Retinal pigment epithelial cell (primary cell): ENCODE results near the gene TMEM131.

Experiments used
- DNase-seq: peaks from one replicate; pipeline ENCODE4 v3.0.0-alpha.2; 2010; ENCODE audit warnings: low read depth
- H3K4me3 ChIP-seq: 2 replicates; pipeline ENCODE4 v1.5.1; 2011; ENCODE audit warnings: mild to moderate bottlenecking, low read length, control low read depth, moderate library complexity
- TF ChIP-seq, protein P1 (sequence below): conservative IDR thresholded peaks from 2 replicates; pipeline ENCODE4 v1.5.1; 2011; ENCODE audit warnings: low read depth, low read length, control low read depth, inconsistent platforms

The TMEM131 gene

GRCh38 chr2:97798416-97798815, 197.3 kb downstream of the TMEM131 start:
- no peak for DNase-seq
- H3K4me3 ChIP-seq = no peak overlapping the region
- TF ChIP-seq, protein P1, sequence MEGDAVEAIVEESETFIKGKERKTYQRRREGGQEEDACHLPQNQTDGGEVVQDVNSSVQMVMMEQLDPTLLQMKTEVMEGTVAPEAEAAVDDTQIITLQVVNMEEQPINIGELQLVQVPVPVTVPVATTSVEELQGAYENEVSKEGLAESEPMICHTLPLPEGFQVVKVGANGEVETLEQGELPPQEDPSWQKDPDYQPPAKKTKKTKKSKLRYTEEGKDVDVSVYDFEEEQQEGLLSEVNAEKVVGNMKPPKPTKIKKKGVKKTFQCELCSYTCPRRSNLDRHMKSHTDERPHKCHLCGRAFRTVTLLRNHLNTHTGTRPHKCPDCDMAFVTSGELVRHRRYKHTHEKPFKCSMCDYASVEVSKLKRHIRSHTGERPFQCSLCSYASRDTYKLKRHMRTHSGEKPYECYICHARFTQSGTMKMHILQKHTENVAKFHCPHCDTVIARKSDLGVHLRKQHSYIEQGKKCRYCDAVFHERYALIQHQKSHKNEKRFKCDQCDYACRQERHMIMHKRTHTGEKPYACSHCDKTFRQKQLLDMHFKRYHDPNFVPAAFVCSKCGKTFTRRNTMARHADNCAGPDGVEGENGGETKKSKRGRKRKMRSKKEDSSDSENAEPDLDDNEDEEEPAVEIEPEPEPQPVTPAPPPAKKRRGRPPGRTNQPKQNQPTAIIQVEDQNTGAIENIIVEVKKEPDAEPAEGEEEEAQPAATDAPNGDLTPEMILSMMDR = no peak

DNA sequence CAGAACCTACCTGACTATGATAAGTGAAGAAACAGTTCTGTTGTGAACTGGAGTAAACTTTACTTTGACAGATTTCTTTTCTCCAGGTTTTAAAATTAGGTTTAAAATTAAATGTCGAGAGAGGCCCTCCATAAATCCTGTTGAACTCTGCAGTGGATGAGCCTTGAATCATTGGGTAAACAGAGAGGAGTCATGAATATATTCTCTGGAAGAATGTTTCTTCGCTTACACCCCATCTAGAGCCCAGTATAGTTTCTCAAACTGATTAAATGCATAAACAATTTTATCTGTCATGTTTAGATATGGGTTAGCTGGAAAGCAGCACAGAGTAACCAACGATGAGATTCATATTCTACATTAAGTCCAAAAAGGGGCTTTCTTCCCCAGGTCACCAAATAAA, 198.4 kb downstream of the TMEM131 start:
- H3K4me3 ChIP-seq = no peak overlapping the region
- no peak for DNase-seq
- TF ChIP-seq, protein P1 = no peak

DNA sequence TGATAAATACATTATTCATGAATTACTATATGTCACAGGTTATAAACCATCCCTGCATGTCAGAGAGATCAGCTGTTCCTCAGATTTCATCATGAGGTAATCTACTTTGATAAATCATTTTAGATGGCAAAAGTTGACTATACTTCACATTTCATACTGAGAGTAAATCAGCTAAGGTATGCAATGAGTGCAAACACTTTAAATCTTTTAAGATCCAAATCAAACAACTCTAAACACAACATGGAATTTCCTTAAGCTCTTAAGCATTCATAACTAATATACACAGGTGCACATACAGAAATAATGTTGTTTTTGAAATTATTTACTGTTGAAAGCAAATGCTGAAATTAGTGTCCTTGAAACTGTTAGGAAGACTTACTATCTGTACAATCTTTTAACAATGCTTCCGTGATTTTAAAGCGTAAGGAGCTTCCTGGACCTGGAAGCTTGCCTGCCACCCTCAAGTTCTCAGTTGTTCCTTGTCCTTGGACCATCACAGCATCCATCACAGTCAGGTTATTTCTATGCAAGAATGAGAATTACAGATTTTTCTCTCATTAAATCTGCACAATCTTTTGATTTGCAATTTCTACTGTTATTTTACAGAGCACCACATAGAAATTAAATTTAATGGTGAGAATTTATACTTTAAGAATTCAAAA, 199.2 kb downstream of the TMEM131 start:
- H3K4me3 ChIP-seq = no peak overlapping the region
- TF ChIP-seq, protein P1 = no peak
- no peak for DNase-seq

DNA sequence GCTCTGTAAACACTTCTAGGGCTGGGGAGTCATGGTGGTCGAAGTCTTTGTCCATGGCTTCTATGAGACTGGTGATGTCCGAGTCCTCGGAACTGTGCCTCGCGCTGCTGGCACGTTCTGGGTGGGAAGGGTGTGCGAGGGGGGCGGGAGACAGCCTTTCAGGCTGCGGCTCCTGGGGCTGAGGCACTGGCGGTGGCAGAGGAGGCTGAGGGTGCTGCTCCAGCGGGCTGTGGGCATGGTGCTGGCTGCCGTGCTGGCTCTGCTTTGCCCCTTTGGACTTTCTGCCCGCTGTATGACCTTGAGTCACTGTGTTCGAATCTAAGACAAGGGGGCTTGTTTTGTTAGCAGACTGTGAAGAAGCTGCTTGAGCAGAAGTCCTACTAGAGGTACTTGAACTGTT, 203.3 kb downstream of the TMEM131 start:
- H3K4me3 ChIP-seq = no peak overlapping the region
- TF ChIP-seq, protein P1 = no peak
- no peak for DNase-seq

GRCh38 chr2:97788986-97789644, 206.6 kb downstream of the TMEM131 start:
- DNase-seq = no peak
- H3K4me3 ChIP-seq = no peak overlapping the region
- TF ChIP-seq, protein P1 = no peak

- TF ChIP-seq, protein P1 = no peak
- H3K4me3 ChIP-seq = no peak overlapping the region
- no peak for DNase-seq
Observed at GRCh38 chr2:97785818-97786217, 209.9 kb downstream of the TMEM131 start.

DNA sequence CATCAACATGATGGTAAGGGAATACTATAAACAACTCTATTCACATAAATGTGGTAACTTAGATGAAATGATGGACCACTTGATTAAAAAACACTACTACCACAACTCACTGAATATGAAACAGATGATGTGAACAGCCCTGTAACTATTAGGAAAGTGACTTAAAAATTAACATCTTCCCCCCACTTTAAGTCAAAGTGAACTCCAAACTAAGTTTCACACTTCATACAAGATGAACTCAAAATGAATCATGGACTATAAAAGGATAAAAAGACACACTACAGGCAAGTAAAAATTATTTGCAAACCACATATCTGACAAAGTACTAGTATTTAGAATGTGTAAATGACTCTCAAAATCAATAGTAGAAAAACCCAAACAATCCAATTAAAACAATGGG, 210.8 kb downstream of the TMEM131 start:
- no peak for DNase-seq
- TF ChIP-seq, protein P1 = no peak
- no peak overlapping the region for H3K4me3 ChIP-seq
